Mucosa of stomach (tissue), 1 donor: ENCODE data around the gene AGBL5.

Source experiments
- H3K27me3 ChIP-seq: one replicate; pipeline ENCODE4 v1.7.0; 2013; ENCODE audit warnings: mild to moderate bottlenecking, low read length; ENCODE audit not compliant: control insufficient read depth, insufficient read depth
- H3K36me3 ChIP-seq: one replicate; pipeline ENCODE4 v1.7.0; 2013; ENCODE audit warnings: low read length; ENCODE audit not compliant: control insufficient read depth, insufficient read depth
- H3K4me1 ChIP-seq: one replicate; pipeline ENCODE4 v1.7.0; 2013; ENCODE audit warnings: mild to moderate bottlenecking, low read length; ENCODE audit not compliant: control insufficient read depth, insufficient read depth
- H3K4me3 ChIP-seq: one replicate; pipeline ENCODE4 v1.7.0; 2013; ENCODE audit warnings: low read length
- H3K9ac ChIP-seq: one replicate; pipeline ENCODE4 v1.7.0; 2013; ENCODE audit warnings: mild to moderate bottlenecking, low read length, moderate library complexity
- H3K9me3 ChIP-seq: one replicate; pipeline ENCODE4 v1.7.0; 2013; ENCODE audit warnings: mild to moderate bottlenecking, low read length, moderate library complexity; ENCODE audit not compliant: control insufficient read depth
- donor health status: Pancreatic carcinoma.

AGBL5 gene

GRCh38 chr2:27042159-27042661, 9.3 kb upstream of the AGBL5 start:
- Histone ChIP-seq H3K9me3 (no peaks in the 10 kb centered on the region), H3K4me1 (no peaks in the 10 kb centered on the region), H3K9ac (no peak overlapping the region), H3K27me3 (no peaks in the 10 kb centered on the region), H3K36me3 (peaks cover 12% of the 10 kb centered on the region), H3K4me3 (no peak overlapping the region)

GRCh38 chr2:27042985-27043634, 8.4 kb upstream of the AGBL5 start:
- H3K9me3 ChIP-seq = no peaks in the 10 kb centered on the region

GRCh38 chr2:27049422-27050280, 1.8 kb upstream of the AGBL5 start:
- Histone ChIP-seq H3K4me1 (peaks cover 13% of the 10 kb centered on the region), H3K9me3 (no peaks in the 10 kb centered on the region), H3K27me3 (no peaks in the 10 kb centered on the region), H3K4me3 (peak overlapping the region; percentile 83), H3K9ac (peak overlapping the region; percentile 62), H3K36me3 (no peaks in the 10 kb centered on the region)

More at GRCh38 chr2:27042985-27043634, 8.4 kb upstream of the AGBL5 start:
- Histone ChIP-seq H3K4me1 (no peaks in the 10 kb centered on the region), H3K4me3 (no peak overlapping the region), H3K9ac (no peak overlapping the region), H3K36me3 (peaks cover 5% of the 10 kb centered on the region), H3K27me3 (no peaks in the 10 kb centered on the region)

DNA sequence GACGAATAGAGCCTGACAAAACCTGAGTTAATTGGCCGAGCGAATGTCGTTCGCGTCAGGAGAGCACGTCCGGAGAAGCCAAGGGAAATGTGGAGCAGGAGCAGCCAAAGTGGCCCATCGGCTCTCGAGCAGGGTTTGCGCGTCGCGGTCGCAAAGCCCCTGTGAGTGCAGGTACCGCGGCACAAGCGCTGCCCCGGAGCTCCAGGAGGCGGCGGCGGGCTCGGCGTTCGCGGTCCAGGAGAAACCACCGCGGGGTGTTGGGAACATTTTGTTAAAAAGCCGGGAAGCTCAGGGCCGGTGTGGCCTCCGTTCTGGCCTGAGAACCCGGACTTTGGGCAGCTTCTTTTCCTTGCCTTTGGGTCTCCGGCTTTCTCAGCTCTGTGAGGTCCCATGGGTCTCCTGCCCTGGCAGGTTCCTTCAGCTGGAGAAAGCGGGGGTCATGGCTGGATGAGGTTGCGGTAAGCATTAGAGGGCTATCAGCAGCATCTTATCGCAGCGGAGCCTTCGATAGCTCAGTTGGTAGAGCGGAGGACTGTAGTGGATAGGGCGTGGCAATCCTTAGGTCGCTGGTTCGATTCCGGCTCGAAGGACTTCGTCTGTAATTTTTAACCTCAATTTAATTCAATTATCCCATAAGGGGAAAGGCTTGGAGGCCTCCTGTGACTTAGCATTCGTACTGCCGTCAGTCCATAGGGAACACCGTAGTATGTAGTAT, 1.0 kb upstream of the AGBL5 start:
- Histone ChIP-seq H3K4me3 (peak overlapping the region; percentile 83), H3K27me3 (no peaks in the 10 kb centered on the region), H3K9ac (peak overlapping the region; percentile 83), H3K9me3 (no peaks in the 10 kb centered on the region), H3K4me1 (peaks cover 13% of the 10 kb centered on the region), H3K36me3 (peaks cover 3% of the 10 kb centered on the region)

DNA sequence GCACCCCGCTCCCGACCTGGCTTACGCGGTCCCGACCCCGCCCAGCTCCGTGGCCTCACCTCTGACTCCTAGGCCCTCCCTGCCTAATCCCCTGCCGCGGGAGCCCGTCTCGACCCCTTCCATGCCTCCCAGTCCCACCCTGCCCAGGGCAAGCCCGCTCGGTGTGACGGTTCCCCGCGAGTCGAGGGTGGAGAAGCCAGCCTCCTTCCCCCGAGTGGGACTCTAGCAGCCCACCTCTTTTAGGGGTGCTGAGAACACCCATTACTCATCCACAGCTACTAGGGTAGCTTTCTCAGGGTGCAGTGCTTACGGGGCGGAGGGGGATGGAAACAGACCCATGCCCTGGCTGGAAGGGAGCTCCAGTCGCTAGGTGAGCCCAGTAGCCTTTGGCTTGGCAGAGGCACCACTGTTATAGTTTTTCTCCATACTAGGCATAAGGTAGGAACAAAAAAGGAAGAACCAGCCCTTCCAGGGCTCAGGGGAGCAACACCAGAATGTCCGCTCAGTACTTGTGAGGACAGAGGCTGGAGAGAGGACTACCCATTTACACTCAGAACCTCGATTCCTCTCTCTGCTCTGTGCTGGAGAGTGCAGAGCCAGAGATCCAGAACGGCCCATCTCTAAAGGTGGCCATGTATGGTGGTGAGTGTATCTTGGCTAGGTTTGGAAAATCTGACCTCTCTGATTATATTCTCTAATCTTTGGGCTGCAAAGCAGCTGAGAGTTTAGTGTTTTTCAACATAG, 606 bp downstream of the AGBL5 start:
- peaks cover 9% of the 10 kb centered on the region for H3K36me3 ChIP-seq
- peaks cover 13% of the 10 kb centered on the region for H3K4me1 ChIP-seq
- peak overlapping the region; percentile 83 for H3K9ac ChIP-seq
- H3K4me3 ChIP-seq = peak overlapping the region; percentile 83
- H3K27me3 ChIP-seq = no peaks in the 10 kb centered on the region
- no peaks in the 10 kb centered on the region for H3K9me3 ChIP-seq

GRCh38 chr2:27053321-27053720, 1.9 kb downstream of the AGBL5 start:
- no peak overlapping the region for H3K4me3 ChIP-seq
- H3K27me3 ChIP-seq = no peaks in the 10 kb centered on the region
- no peaks in the 10 kb centered on the region for H3K9me3 ChIP-seq
- no peak overlapping the region for H3K9ac ChIP-seq
- H3K4me1 ChIP-seq = peaks cover 13% of the 10 kb centered on the region
- H3K36me3 ChIP-seq = peaks cover 9% of the 10 kb centered on the region

DNA sequence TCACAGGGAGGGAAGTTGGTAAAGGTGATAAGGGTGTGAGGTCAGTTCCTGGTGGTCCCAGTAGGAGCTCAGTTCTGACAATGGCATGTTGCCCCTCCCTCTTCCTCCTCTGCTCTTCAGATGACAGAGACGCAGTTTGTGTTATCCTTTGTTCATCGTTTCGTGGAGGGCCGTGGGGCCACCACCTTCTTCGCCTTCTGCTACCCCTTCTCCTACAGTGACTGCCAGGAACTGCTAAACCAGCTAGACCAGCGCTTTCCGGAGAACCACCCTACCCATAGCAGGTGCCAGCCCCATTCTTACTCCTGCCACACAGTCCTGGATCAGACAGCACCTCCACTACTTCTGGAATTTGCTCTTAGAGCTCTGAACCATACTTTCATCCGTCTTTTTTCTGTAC, 2.3 kb downstream of the AGBL5 start:
- Histone ChIP-seq H3K27me3 (no peaks in the 10 kb centered on the region), H3K9me3 (no peaks in the 10 kb centered on the region), H3K36me3 (peaks cover 9% of the 10 kb centered on the region), H3K4me3 (no peak overlapping the region), H3K9ac (no peak overlapping the region), H3K4me1 (peaks cover 13% of the 10 kb centered on the region)

DNA sequence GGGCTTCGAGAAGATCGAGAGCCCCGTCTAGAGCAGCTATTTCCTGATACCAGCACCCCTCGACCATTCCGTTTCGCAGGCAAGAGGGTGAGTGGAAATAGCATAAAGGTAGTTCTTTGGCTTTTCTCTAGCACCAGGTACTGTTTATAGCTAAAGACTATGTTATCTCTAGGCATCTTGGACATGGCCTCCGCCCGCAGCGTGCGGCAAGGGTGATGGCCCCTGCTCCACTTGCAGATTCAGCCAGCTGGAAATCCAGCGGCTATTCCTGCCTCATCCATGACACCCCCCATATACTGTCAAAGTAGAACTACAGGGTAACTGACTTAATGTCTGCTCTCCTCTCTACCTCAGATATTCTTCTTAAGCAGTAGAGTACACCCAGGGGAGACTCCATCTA, 3.3 kb downstream of the AGBL5 start:
- peaks cover 9% of the 10 kb centered on the region for H3K36me3 ChIP-seq
- H3K4me1 ChIP-seq = peaks cover 6% of the 10 kb centered on the region
- no peaks in the 10 kb centered on the region for H3K9me3 ChIP-seq
- no peaks in the 10 kb centered on the region for H3K27me3 ChIP-seq
- H3K9ac ChIP-seq = no peak overlapping the region
- H3K4me3 ChIP-seq = no peak overlapping the region

GRCh38 chr2:27057184-27057583, 5.7 kb downstream of the AGBL5 start:
- H3K36me3 ChIP-seq = peaks cover 9% of the 10 kb centered on the region

GRCh38 chr2:27058210-27058609, 6.7 kb downstream of the AGBL5 start:
- H3K27me3 ChIP-seq = no peaks in the 10 kb centered on the region
- H3K9ac ChIP-seq = no peak overlapping the region
- H3K9me3 ChIP-seq = no peaks in the 10 kb centered on the region
- H3K4me1 ChIP-seq = no peaks in the 10 kb centered on the region
- peaks cover 9% of the 10 kb centered on the region for H3K36me3 ChIP-seq
- no peak overlapping the region for H3K4me3 ChIP-seq

More at GRCh38 chr2:27057184-27057583, 5.7 kb downstream of the AGBL5 start:
- no peak overlapping the region for H3K4me3 ChIP-seq
- H3K9me3 ChIP-seq = no peaks in the 10 kb centered on the region
- H3K9ac ChIP-seq = no peak overlapping the region
- H3K27me3 ChIP-seq = no peaks in the 10 kb centered on the region
- peaks cover 2% of the 10 kb centered on the region for H3K4me1 ChIP-seq

DNA sequence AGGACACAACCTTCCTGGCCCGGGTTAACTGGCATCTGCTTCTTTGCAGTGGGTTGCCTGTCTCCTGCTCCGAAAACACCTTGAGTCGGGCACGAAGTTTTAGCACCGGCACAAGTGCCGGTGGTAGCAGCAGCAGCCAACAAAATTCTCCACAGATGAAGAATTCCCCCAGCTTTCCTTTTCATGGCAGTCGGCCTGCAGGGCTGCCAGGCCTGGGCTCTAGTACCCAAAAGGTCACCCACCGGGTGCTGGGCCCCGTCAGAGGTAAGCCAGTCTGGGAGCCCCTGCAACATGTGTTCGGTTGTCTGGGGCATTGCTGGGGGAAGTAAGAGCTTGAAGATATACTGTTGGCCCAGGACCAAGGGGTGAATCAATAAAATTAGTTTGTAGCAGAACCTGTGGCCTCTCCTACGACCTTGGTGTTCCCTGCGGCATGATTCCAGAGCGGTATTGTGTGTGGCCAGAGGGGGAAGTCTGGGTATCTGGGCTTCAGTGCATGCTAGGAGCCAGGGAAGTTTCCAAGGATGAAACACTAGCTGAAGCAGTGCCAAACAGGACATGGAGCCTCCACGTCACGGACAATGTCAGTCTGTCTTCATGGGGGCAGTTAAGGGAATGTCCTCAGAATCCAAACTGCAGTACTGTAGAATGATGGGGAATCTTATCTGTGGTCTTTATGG, 7.8 kb downstream of the AGBL5 start:
- no peak overlapping the region for H3K4me3 ChIP-seq
- peaks cover 9% of the 10 kb centered on the region for H3K36me3 ChIP-seq
- no peaks in the 10 kb centered on the region for H3K4me1 ChIP-seq
- H3K9ac ChIP-seq = no peak overlapping the region
- H3K9me3 ChIP-seq = no peaks in the 10 kb centered on the region
- no peaks in the 10 kb centered on the region for H3K27me3 ChIP-seq
